ENCODE measurements around the gene FOXP4.
A peak's percentile ranks its signal among the peaks of the same experiment; 100 is the strongest.

FOXP4 gene

DNA sequence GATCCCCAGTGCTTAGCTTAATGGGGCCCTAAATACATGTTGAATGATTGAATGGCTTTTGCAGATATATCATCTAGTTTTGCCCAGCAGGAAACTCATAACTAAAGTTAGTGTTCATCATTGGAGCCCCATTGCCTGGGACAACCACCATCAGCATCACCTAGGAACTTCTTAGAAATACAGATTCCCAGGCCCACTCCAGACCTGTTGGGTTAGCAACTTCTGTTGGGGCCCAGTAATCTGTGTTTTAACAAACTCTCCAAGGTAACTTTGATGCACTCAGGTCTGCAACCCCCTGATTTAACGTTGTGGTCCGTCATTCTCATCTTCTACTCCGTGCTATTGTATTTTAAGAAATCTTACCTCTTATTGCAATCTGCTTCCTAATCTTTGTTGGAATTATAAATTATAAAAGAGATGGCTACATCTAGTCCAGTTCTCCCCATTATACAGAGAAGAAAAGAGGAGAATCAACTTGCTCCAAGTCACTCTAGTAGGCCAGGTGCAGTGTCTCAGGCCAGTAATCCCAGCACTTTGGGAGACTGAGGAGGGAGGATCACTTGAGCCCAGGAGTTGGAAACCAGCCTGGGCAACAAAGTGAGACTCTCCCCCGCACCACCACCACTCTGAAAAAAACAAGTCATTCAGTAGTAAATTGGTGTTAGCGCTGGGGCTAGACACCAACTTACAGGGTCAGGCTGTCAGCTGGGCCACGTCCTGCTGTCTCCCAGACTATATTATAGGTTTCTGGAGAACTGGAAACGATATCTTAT, 13.7 kb downstream of the FOXP4 start:
- TF ChIP-seq, protein P1, sequence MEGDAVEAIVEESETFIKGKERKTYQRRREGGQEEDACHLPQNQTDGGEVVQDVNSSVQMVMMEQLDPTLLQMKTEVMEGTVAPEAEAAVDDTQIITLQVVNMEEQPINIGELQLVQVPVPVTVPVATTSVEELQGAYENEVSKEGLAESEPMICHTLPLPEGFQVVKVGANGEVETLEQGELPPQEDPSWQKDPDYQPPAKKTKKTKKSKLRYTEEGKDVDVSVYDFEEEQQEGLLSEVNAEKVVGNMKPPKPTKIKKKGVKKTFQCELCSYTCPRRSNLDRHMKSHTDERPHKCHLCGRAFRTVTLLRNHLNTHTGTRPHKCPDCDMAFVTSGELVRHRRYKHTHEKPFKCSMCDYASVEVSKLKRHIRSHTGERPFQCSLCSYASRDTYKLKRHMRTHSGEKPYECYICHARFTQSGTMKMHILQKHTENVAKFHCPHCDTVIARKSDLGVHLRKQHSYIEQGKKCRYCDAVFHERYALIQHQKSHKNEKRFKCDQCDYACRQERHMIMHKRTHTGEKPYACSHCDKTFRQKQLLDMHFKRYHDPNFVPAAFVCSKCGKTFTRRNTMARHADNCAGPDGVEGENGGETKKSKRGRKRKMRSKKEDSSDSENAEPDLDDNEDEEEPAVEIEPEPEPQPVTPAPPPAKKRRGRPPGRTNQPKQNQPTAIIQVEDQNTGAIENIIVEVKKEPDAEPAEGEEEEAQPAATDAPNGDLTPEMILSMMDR (IDR thresholded peaks at IDR 0.05; ENCODE audit: insufficient read depth, low read length, missing control alignments) = no peak
- H3K4me3 ChIP-seq (ENCODE audit: low read depth, low read length) = peak overlapping the region; percentile 46; the same call in 1 of the 2 replicates
- ChIA-PET CTCF (no interaction called here), POLR2A (no interaction called here)
- no peak for DNase-seq (ENCODE audit: low read depth, low spot score)

DNA sequence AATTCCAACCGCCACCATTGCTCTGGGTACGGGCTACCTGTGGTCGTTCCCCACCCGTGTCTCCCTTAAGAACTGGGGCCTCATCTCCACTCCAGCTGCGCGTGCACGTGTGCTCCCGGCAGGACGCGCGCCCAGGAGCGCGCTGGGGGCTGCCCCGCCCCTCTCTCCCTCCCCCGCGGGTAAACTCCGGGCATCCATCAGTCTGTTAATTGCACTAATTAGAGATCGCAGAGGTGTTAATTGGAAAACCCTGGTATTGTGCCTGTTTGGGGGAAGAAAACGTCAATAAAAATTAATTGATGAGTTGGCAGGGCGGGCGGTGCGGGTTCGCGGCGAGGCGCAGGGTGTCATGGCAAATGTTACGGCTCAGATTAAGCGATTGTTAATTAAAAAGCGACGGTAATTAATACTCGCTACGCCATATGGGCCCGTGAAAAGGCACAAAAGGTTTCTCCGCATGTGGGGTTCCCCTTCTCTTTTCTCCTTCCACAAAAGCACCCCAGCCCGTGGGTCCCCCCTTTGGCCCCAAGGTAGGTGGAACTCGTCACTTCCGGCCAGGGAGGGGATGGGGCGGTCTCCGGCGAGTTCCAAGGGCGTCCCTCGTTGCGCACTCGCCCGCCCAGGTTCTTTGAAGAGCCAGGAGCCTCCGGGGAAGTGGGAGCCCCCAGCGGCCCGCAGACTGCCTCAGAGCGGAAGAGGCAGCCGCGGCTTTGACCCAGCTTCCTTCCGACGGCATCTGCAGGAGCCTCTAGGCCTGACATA, 14.4 kb downstream of the FOXP4 start:
- TF ChIP-seq, protein P1 (IDR thresholded peaks at IDR 0.05; ENCODE audit: insufficient read depth, low read length, missing control alignments) = no peak
- no peak for DNase-seq (ENCODE audit: low read depth, low spot score)
- ChIA-PET POLR2A (no interaction called here), CTCF (no interaction called here)
- H3K4me3 ChIP-seq (ENCODE audit: low read depth, low read length) = peak overlapping the region; percentile 46

DNA sequence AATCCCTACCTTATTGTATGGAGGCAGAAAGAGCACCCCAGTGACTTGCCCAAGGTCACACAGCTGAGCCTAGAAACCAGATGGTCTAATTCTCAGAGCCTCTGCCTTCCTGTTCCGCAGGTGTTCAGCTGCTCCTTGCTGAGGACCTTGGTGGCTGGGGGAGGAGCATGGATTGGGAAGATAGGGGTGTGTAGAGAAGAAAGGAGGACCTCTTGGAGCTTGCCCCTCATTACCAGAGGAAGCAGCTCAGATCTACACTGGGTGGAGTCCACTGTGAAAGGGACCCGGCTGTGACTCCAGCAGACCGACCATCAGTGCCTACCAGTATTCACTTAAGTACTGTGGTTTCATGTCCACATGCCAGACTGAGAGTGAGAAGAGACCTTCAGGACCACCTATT, 15.2 kb downstream of the FOXP4 start:
- CTCF ChIA-PET = no interaction called here
- POLR2A ChIA-PET = no interaction called here
- TF ChIP-seq, protein P1 (IDR thresholded peaks at IDR 0.05; ENCODE audit: insufficient read depth, low read length, missing control alignments) = no peak
- H3K4me3 ChIP-seq (ENCODE audit: low read depth, low read length) = no peak overlapping the region
- no peak for DNase-seq (ENCODE audit: low read depth, low spot score)

DNA sequence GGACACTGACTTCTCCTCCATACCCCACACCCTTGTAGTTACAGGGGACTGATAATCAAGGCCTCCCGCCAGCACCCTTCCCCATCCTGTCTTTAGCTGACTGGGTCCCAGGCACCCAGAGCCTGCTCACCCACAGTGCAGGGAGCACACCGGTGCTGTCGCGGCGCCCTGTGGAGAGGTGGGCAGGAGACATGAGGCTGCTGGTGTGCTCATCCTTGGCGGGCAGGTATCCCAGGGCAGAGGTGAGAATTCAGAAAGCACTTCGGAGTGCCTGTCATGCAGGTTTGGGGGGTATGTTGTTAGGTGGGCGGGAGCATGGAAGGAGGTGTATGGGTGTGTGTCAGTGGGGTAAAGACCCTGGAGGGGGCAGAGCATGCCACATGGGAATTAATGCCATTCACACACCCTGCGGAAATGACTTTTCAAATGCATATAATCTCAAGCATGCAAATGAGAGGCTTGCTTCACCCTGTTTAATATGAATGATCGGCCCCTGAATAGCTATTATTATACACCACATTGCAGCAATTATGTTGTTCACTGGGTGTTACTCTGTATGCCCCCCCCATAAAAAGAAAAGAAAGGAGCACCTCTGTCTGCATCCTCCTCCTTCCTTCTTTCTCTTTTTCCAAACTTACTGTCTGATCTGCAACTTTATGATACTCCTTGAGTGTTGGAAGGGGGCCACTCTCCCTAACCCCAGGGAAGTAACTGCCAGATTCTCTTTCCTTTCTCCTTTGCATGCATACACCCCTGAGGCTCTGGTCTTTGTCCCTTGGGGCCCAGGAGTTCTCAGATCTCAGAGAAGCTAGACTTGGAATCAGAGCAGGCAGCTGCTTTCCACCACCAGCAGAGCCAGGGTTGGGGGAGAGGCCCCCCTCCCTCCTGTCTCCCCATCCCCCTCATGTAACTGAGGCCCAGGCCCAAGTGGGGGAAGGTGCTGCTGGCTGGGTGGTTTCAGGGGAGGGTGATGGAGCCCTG, 16.0 kb downstream of the FOXP4 start:
- CTCF ChIA-PET = interaction anchor here (1.4 kb wide), 1 partner anchor 192 kb away, joined by 4 read pairs; no protein-coding TSS in a partner anchor
- POLR2A ChIA-PET = no interaction called here
- no peak for DNase-seq (ENCODE audit: low read depth, low spot score)
- H3K4me3 ChIP-seq (ENCODE audit: low read depth, low read length) = no peak overlapping the region
- TF ChIP-seq, protein P1 (IDR thresholded peaks at IDR 0.05; ENCODE audit: insufficient read depth, low read length, missing control alignments) = no peak

DNA sequence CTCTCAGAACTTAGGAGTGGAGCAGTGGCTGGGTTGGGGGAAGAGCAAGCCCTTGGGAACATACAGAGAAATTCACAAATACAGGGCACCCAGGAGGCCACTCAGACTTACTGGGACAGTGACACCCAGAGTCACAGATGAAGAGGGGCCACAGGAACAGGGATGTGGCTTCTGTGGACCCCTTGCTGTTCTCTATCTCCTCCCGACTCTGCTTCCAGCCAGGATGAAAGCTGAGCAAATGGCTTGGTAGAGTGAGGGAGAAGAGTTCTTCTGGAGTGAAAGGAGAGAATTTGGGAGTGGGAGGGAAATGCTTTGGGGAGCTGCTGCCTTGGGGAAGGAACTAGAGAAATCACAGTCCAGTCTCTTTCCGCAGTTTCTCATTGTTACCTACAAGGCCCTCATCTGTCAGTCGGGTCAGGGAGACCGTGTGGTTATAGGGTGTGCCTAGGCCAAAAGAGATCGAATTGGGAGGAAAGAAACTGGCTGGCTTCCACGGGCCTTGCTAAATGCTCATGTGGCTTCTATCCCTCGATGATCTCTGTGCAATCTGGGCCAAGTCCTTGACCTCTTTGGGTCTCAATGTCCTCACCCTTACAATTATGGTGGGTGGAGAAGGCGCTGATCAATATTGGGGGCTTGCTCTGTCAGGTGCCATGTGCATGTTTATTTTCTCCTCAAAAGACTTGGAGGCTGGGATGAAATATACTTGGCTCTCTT, 17.0 kb downstream of the FOXP4 start:
- no peak overlapping the region for H3K4me3 ChIP-seq (ENCODE audit: low read depth, low read length)
- TF ChIP-seq, protein P1 (IDR thresholded peaks at IDR 0.05; ENCODE audit: insufficient read depth, low read length, missing control alignments) = no peak
- ChIA-PET CTCF (interaction anchor here (1.4 kb wide), 1 partner anchor 193 kb away, joined by 4 read pairs; no protein-coding TSS in a partner anchor), POLR2A (no interaction called here)
- no peak for DNase-seq (ENCODE audit: low read depth, low spot score)

All from AG04449 (cell line).